H1 (cell line): ENCODE measurements around the gene VPS13D. TPM values are rescaled to one million over a fixed set of nuclear protein-coding genes. Genes with fewer than 3 reads are reported as not detected.

ENCODE experiments used
- BACH1 ChIP-seq: IDR thresholded peaks from 2 replicates; pipeline ENCODE4 v1.6.1; 2012; ENCODE audit warnings: low read length, improper control_type of control experiment
- BCL11A ChIP-seq, 2 experiments: IDR thresholded peaks; one replicate each; pipeline ENCODE4 v1.6.1; 2011; ENCODE audit warnings: low read depth in 2 of 2, low read length in 2 of 2, mild to moderate bottlenecking in 2 of 2
- GABPA ChIP-seq: IDR thresholded peaks from 2 replicates; pipeline ENCODE4 v1.6.1; 2011; ENCODE audit warnings: mild to moderate bottlenecking, low read length, moderate library complexity, borderline replicate concordance; ENCODE audit not compliant: insufficient read depth
- HDAC6 ChIP-seq: IDR thresholded peaks from one replicate; pipeline ENCODE4 v1.7.1; 2012; ENCODE audit warnings: low read depth, mild to moderate bottlenecking, inconsistent platforms, low read length, moderate library complexity
- SRF ChIP-seq: IDR thresholded peaks from 2 replicates; pipeline ENCODE4 v1.6.1; 2011; ENCODE audit warnings: mild to moderate bottlenecking, low read depth, low read length, moderate library complexity
- polyA plus RNA-seq, 7 experiments: library from polyadenylated mRNA; depleted of rRNA in 3 of 7; stranded (reverse) in 5 of 7; unstranded in 2 of 7; fragments of >200 nt in 5 of 7; fragments of 200-250 nt in 2 of 7; gene quantifications; 1 replicate in 5 of 7; 2 replicates in 1 of 7; 4 replicates in 1 of 7; pipeline versions ENCODE4 v1.2.1 to v1.2.3, GENCODE V29; 2011 to 2013; ENCODE audit warnings: missing spikeins in 2 of 7, mixed read lengths in 2 of 7
- total RNA-seq: library from RNA; stranded (reverse); fragmentation: NEBNext Ultra II Directional; extraction: Animal tissue kit (Norgen Biotek cat#: 25700); gene quantifications from 2 replicates; pipeline ENCODE4 v1.2.1, GENCODE V29; 2021

The VPS13D gene
- total and polyA plus RNA-seq, 2 of the 8 experiments (the other 6 are each of a cell fraction or from before 2014, with no cell fraction given): 10.9 to 31.2 TPM

- TF ChIP-seq BACH1 (no peak), SRF (no peak), GABPA (no peak), BCL11A (IDR thresholded peaks at IDR 0.05; ENCODE audit: low read depth in 2 of 2, low read length in 2 of 2) (no peak), HDAC6 (no peak)
- TF ChIP-seq, all 59 proteins: peak for 0
Observed at GRCh38 chr1:12420171-12420570, 190.3 kb downstream of the VPS13D start (continued).
